Measurements from ENCODE around the gene ERBB3.

The ERBB3 gene

GRCh38 chr12:56078931-56079722 is 838 bp upstream of the ERBB3 start:
- Histone ChIP-seq H3K27ac (replicated peaks) (no peak overlapping the region), H3K4me3 (replicated peaks; ENCODE audit: insufficient read depth, low read length) (peak overlapping the region; percentile 50), H3K27me3 (ENCODE audit: insufficient read depth, poor library complexity, severe bottlenecking) (peaks cover 17% of the 10 kb centered on the region)
- DNase-seq (ENCODE audit: low read depth in 1 of 2, low spot score in 1 of 2) = peak; percentile 45 to 79
- peak; percentile 57 for TF ChIP-seq CTCF (IDR thresholded peaks at IDR 0.05; ENCODE audit: insufficient read depth, low read length)
- no peak for TF ChIP-seq GABPA (IDR thresholded peaks at IDR 0.05; ENCODE audit: low read depth)
- TF ChIP-seq SPI1 (IDR thresholded peaks at IDR 0.05; ENCODE audit: borderline replicate concordance, low read depth) = no peak
- no peak for TF ChIP-seq REST (IDR thresholded peaks at IDR 0.05; ENCODE audit: insufficient replicate concordance, low read depth)
- TF ChIP-seq POLR2AphosphoS5 (IDR thresholded peaks at IDR 0.05; ENCODE audit: low read depth) = no peak

GRCh38 chr12:56080556-56081138 is 682 bp downstream of the ERBB3 start:
- Histone ChIP-seq H3K4me3 (replicated peaks; ENCODE audit: insufficient read depth, low read length) (no peak overlapping the region), H3K27me3 (ENCODE audit: insufficient read depth, poor library complexity, severe bottlenecking) (peaks cover 17% of the 10 kb centered on the region), H3K27ac (replicated peaks) (no peak overlapping the region)
- TF ChIP-seq CTCF (IDR thresholded peaks at IDR 0.05; ENCODE audit: insufficient read depth, low read length) (no peak), SPI1 (IDR thresholded peaks at IDR 0.05; ENCODE audit: borderline replicate concordance, low read depth) (no peak)
- DNase-seq (ENCODE audit: low read depth in 1 of 2, low spot score in 1 of 2) = no peak

GRCh38 chr12:56081393-56082347 is 1.7 kb downstream of the ERBB3 start:
- Histone ChIP-seq H3K27ac (replicated peaks) (no peak overlapping the region), H3K4me3 (replicated peaks; ENCODE audit: insufficient read depth, low read length) (no peak overlapping the region), H3K27me3 (ENCODE audit: insufficient read depth, poor library complexity, severe bottlenecking) (peaks cover 17% of the 10 kb centered on the region)
- no peak for DNase-seq (ENCODE audit: low read depth in 1 of 2, low spot score in 1 of 2)
- TF ChIP-seq SPI1 (IDR thresholded peaks at IDR 0.05; ENCODE audit: borderline replicate concordance, low read depth) = no peak
- TF ChIP-seq POLR2AphosphoS5 (IDR thresholded peaks at IDR 0.05; ENCODE audit: low read depth) = no peak
- TF ChIP-seq GABPA (IDR thresholded peaks at IDR 0.05; ENCODE audit: low read depth) = no peak
- no peak for TF ChIP-seq CTCF (IDR thresholded peaks at IDR 0.05; ENCODE audit: insufficient read depth, low read length)
- TF ChIP-seq REST (IDR thresholded peaks at IDR 0.05; ENCODE audit: insufficient replicate concordance, low read depth) = no peak

All from HL-60 (cell line).